ENCODE results near the gene ARHGEF28.

Gene ARHGEF28

DNA sequence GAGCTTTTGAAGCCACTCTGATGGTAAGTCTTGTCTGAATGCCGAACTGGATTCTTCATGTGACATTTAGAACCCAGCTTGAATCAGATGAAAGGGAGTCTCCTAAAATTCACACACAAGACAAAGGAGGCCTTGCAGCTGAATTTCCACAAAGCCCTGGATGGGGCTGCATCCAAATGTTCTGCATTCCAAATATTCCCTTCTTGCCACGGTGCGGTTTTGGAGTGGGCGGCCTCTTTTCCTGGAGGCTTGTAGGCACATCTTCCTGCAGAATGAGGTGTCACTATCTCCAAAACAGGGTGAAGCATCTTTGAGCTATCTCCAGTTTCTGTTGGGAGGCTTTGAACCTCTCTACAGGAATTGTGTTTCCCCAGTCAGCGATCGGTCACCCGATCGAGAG is 342.7 kb downstream of the ARHGEF28 start:
- H3K4me3 ChIP-seq (ENCODE audit: low read length), result no peak overlapping the region
- DNase-seq (ENCODE audit: low read depth), result no peak
- TF ChIP-seq, protein P1, sequence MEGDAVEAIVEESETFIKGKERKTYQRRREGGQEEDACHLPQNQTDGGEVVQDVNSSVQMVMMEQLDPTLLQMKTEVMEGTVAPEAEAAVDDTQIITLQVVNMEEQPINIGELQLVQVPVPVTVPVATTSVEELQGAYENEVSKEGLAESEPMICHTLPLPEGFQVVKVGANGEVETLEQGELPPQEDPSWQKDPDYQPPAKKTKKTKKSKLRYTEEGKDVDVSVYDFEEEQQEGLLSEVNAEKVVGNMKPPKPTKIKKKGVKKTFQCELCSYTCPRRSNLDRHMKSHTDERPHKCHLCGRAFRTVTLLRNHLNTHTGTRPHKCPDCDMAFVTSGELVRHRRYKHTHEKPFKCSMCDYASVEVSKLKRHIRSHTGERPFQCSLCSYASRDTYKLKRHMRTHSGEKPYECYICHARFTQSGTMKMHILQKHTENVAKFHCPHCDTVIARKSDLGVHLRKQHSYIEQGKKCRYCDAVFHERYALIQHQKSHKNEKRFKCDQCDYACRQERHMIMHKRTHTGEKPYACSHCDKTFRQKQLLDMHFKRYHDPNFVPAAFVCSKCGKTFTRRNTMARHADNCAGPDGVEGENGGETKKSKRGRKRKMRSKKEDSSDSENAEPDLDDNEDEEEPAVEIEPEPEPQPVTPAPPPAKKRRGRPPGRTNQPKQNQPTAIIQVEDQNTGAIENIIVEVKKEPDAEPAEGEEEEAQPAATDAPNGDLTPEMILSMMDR (conservative IDR thresholded peaks at IDR 0.05; ENCODE audit: low read depth, low read length), result no peak

DNA sequence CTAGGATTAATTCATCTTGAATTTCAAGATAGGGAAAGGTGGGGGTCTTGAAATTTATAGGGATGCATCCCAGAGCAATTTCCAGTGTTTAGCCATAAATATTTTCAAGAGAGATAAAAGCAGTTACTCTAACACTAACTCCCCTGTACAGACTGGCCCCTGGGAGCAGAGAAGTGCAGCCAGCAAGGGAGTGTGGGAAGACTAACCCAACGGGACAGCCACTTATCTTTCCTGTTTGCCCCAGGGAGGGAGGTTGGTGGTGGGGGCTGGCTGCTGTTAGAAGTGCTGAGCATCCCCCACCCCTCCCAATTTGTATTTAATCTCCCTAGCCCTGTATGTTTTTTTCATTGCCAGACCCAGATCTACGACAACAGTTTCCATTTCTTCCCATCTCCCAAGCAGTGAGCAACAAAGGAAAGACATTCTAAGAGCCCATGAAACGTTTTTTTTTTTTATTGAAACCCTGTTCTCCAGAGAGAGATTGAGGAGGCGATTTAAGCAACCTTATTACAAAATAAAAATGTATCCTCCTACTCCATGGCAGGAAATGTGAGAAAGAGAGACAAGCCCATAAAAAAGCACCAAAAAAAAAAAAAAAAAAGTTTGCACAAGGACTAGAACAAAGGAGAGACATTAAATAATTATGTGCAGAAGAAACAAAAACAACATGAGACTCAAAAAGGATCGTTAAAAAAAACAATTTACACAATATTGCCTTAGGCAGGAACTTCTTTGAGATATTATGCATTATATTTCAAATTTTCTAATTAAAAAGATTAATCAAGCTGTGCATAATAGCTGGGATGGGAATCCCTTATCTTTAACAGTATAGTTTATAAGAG is 343.4 kb downstream of the ARHGEF28 start:
- TF ChIP-seq, protein P1 (conservative IDR thresholded peaks at IDR 0.05; ENCODE audit: low read depth, low read length), result no peak
- no peak for DNase-seq (ENCODE audit: low read depth)
- H3K4me3 ChIP-seq (ENCODE audit: low read length), result no peak overlapping the region

DNA sequence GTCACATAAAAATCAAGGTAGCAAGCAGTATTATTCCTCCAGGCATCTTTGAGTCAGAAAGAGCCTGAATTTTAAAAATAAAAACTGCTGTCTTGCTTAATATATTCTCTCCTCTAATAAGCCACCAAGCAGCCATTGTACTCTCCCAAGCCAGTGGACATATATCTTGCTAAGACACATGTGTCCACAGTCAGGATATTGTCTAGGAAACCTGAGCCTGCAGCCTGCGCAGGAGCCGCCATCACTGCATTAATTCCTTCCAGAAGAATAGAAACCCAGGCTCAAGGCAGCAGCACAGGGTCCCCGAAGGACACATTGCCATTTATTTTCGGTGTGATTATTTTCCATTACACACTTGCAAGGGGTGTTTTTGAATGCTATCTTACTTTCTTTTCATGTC is 345.3 kb downstream of the ARHGEF28 start:
- no peak for DNase-seq (ENCODE audit: low read depth)
- TF ChIP-seq, protein P1 (conservative IDR thresholded peaks at IDR 0.05; ENCODE audit: low read depth, low read length), result no peak
- no peak overlapping the region for H3K4me3 ChIP-seq (ENCODE audit: low read length)

DNA sequence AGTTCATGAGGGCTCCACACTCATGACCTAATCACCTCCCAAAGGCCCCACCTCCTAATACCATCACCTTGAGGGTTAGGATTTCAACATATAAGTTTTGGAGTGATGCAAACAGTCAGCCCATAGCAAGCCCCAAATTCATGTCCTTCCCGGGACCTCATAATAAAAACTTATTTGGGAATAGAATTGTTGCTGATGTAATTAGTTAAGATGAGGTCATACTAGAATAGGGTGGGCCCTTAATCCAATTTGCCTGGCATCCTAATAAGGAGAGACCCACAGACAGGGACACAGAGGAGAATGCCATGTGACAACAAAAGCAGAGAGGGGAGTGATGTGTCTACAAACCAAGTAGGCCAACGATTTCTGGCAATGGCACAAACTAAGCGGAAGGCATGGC is 347.1 kb downstream of the ARHGEF28 start:
- H3K4me3 ChIP-seq (ENCODE audit: low read length), result no peak overlapping the region
- no peak for DNase-seq (ENCODE audit: low read depth)
- TF ChIP-seq, protein P1 (conservative IDR thresholded peaks at IDR 0.05; ENCODE audit: low read depth, low read length), result no peak

DNA sequence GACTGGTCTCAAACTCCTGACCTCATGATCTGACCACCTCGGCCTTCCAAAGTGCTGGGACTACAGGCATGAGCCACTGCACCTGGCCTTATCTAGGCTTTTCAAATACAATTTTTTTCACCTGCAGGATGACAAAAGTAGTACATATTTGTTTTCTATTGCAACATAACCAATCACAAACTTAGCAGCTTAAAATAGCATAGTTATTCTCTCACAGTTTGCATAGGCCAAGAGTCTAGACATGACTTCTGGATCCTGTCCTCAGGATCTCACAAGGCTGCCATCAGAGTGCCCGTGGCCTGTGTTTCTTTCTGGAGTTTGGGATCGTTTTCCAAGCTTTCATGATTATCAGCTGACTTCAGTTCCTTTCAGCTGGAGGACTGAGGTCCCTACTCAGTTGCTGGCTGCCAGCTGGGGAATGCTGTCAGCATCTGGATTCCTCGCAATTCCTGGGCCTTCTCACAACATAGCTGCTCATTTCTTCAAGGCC is 348.9 kb downstream of the ARHGEF28 start:
- no peak overlapping the region for H3K4me3 ChIP-seq (ENCODE audit: low read length)
- no peak for DNase-seq (ENCODE audit: low read depth)
- TF ChIP-seq, protein P1 (conservative IDR thresholded peaks at IDR 0.05; ENCODE audit: low read depth, low read length), result no peak

DNA sequence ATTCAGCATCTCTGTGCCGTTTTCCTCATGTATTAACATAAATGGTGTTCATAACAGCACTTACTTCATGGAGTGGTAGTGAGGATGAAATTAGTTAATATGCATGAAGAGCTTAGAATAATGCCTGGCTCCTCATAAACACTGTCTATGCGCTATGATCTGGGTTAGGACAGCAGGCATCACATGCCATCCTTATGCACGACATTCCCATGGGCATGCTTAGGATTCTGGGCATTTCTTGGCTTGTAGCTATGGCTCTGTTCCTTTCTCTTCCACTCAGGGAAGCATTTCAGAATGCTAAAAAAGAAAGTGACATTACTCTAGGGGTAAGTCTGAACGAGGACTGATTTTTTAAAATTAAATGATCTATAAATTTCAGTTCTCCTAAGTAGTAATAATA is 349.8 kb downstream of the ARHGEF28 start:
- H3K4me3 ChIP-seq (ENCODE audit: low read length), result no peak overlapping the region
- DNase-seq (ENCODE audit: low read depth), result no peak
- TF ChIP-seq, protein P1 (conservative IDR thresholded peaks at IDR 0.05; ENCODE audit: low read depth, low read length), result no peak

DNA sequence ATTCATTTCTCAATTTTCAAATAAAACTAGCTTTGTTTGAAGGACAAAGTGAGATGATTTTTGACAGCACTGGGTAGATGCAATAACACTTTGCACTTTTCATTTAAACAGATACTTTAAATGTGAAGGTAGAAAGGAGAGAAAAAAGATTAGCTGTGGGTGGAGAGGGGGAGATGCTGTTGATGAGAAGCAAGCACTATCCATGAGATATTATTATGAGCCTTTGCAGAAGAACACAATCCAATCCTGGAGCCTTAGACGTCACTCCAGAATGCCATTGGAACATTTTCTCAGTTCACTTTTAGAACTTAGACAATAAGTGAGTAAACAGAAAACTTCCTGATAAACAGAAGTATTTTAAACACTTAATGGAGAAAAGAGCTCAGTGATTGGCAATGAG is 351.1 kb downstream of the ARHGEF28 start:
- TF ChIP-seq, protein P1 (conservative IDR thresholded peaks at IDR 0.05; ENCODE audit: low read depth, low read length), result no peak
- H3K4me3 ChIP-seq (ENCODE audit: low read length), result no peak overlapping the region
- DNase-seq (ENCODE audit: low read depth), result no peak
